HepG2 (cell line): Measurements from ENCODE around the gene ABT1. TPM values are rescaled to one million over a fixed set of nuclear protein-coding genes. Genes with fewer than 3 reads are reported as not detected.
A peak's percentile ranks its signal among the peaks of the same experiment; 100 is the strongest.

Source experiments
- ELF3 ChIP-seq: IDR thresholded peaks from 2 replicates; pipeline ENCODE4 v1.6.1; 2016; ENCODE audit warnings: missing genetic modification reagents, missing compliant biosample characterization
- EP300 ChIP-seq, 3 experiments: sonication (generic) in 1 of 3; formaldehyde crosslinking in 1 of 3; IDR thresholded peaks; 2 replicates each; pipeline versions ENCODE4 v1.5.1 to v1.6.1; 2011 to 2020; ENCODE audit warnings: low read depth in 2 of 3, low read length in 2 of 3, borderline replicate concordance in 1 of 3, improper control_type of control experiment in 1 of 3, mild to moderate bottlenecking in 1 of 3, missing genetic modification reagents in 1 of 3, moderate library complexity in 1 of 3
- ERF ChIP-seq: IDR thresholded peaks from 2 replicates; pipeline ENCODE4 v1.6.1; 2018; ENCODE audit warnings: missing biosample characterization, missing genetic modification reagents
- FOXK2 ChIP-seq: fragments of 450-650 bp; IDR thresholded peaks from 2 replicates; pipeline ENCODE4 v1.6.1; 2016
- PLRG1 ChIP-seq: fragments of 450-650 bp; conservative IDR thresholded peaks from 2 replicates; pipeline ENCODE4 v1.6.1; 2016
- RCOR2 ChIP-seq: IDR thresholded peaks from 2 replicates; pipeline ENCODE4 v1.6.1; 2016; ENCODE audit warnings: missing biosample characterization, missing genetic modification reagents
- SOX5 ChIP-seq: IDR thresholded peaks from 2 replicates; pipeline ENCODE4 v1.6.1; 2016; ENCODE audit warnings: borderline replicate concordance
- SYNCRIP ChIP-seq: fragments of 200-400 bp; formaldehyde crosslinking; IDR thresholded peaks from 2 replicates; pipeline ENCODE4 v1.6.1; 2018; ENCODE audit warnings: mild to moderate bottlenecking, low read depth, low read length; ENCODE audit not compliant: insufficient read depth
- TMF1 ChIP-seq: sonication (generic); formaldehyde crosslinking; IDR thresholded peaks from 2 replicates; pipeline ENCODE4 v1.8.1; 2022; ENCODE audit warnings: low read depth, missing genetic modification reagents
- U2AF1 ChIP-seq: fragments of 200-400 bp; formaldehyde crosslinking; optimal IDR thresholded peaks from 2 replicates; pipeline ENCODE3; 2017; ENCODE audit warnings: mild to moderate bottlenecking, low read depth, low read length
- ZBTB38 ChIP-seq: sonication (generic); formaldehyde crosslinking; IDR thresholded peaks from 2 replicates; pipeline ENCODE4 v1.5.1; 2020; ENCODE audit warnings: mild to moderate bottlenecking, missing genetic modification reagents
- ZBTB7B ChIP-seq: sonication (generic); formaldehyde crosslinking; IDR thresholded peaks from 2 replicates; pipeline ENCODE4 v1.4.0; 2020; ENCODE audit warnings: missing genetic modification reagents
- ZEB1 ChIP-seq: IDR thresholded peaks from 2 replicates; pipeline ENCODE4 v1.6.1; 2012; ENCODE audit warnings: mild to moderate bottlenecking, low read depth, inconsistent platforms; ENCODE audit not compliant: insufficient replicate concordance
- ZMYM4 ChIP-seq: sonication (generic); formaldehyde crosslinking; IDR thresholded peaks from 2 replicates; pipeline ENCODE4 v1.8.1; 2023; ENCODE audit warnings: mild to moderate bottlenecking, missing genetic modification reagents
- ZNF556 ChIP-seq: sonication (generic); formaldehyde crosslinking; IDR thresholded peaks from 2 replicates; pipeline ENCODE4 v1.4.0; 2020; ENCODE audit warnings: mild to moderate bottlenecking, missing genetic modification reagents, borderline replicate concordance
- ZNF567 ChIP-seq: sonication (generic); formaldehyde crosslinking; IDR thresholded peaks from 2 replicates; pipeline ENCODE4 v1.8.1; 2023; ENCODE audit warnings: mild to moderate bottlenecking, missing genetic modification reagents, borderline replicate concordance
- ZNF629 ChIP-seq: sonication (generic); formaldehyde crosslinking; conservative IDR thresholded peaks from 2 replicates; pipeline ENCODE4 v1.5.0; 2020; ENCODE audit warnings: missing genetic modification reagents
- ZNF773 ChIP-seq: sonication (generic); formaldehyde crosslinking; IDR thresholded peaks from 2 replicates; pipeline ENCODE4 v1.4.0; 2020; ENCODE audit warnings: missing genetic modification reagents, borderline replicate concordance
- ZNF839 ChIP-seq: sonication (generic); formaldehyde crosslinking; IDR thresholded peaks from 2 replicates; pipeline ENCODE4 v1.4.0; 2020; ENCODE audit warnings: missing genetic modification reagents, mild to moderate bottlenecking, borderline replicate concordance
- polyA plus RNA-seq, 8 experiments: library from polyadenylated mRNA; depleted of rRNA in 3 of 8; stranded (reverse) in 7 of 8; unstranded in 1 of 8; fragments of >200 nt; fragmentation: Illumina TruSeq in 4 of 8; extraction: Trizol in 4 of 8; gene quantifications; 2 replicates each; pipeline versions ENCODE4 v1.2.1 to v1.2.3, GENCODE V29; 2011 to 2016; ENCODE audit warnings: low read depth in 4 of 8, missing spikeins in 1 of 8, mixed read lengths in 1 of 8; ENCODE audit not compliant: insufficient read depth in 1 of 8
- total RNA-seq, 5 experiments: library from RNA; depleted of rRNA; stranded (reverse); fragments of >200 nt; fragmentation: Illumina TruSeq; extraction: Trizol; gene quantifications; 2 replicates each; pipeline ENCODE4 v1.2.3, GENCODE V29; 2016; ENCODE audit warnings: low read depth in 1 of 5
- TF ChIP-seq, protein P1 (sequence below): IDR thresholded peaks from 2 replicates; pipeline ENCODE4 v1.6.1; 2016; ENCODE audit warnings: low read depth
- TF ChIP-seq, protein P2 (sequence below): IDR thresholded peaks from 2 replicates; pipeline ENCODE4 v1.6.1; 2016; ENCODE audit warnings: missing compliant biosample characterization, missing genetic modification reagents, borderline replicate concordance
- TF ChIP-seq, protein P3 (sequence below): sonication (generic); formaldehyde crosslinking; IDR thresholded peaks from 2 replicates; pipeline ENCODE4 v1.5.1; 2020; ENCODE audit warnings: mild to moderate bottlenecking, missing genetic modification reagents
- TF ChIP-seq, protein P4 (sequence below): sonication (generic); formaldehyde crosslinking; IDR thresholded peaks from 2 replicates; pipeline ENCODE4 v1.5.0; 2020; ENCODE audit warnings: missing genetic modification reagents, mild to moderate bottlenecking, borderline replicate concordance

ABT1 gene
- total and polyA plus RNA-seq, 2 of the 13 experiments (the other 11 are each of a cell fraction or from before 2014, with no cell fraction given), result 38.4 TPM

DNA sequence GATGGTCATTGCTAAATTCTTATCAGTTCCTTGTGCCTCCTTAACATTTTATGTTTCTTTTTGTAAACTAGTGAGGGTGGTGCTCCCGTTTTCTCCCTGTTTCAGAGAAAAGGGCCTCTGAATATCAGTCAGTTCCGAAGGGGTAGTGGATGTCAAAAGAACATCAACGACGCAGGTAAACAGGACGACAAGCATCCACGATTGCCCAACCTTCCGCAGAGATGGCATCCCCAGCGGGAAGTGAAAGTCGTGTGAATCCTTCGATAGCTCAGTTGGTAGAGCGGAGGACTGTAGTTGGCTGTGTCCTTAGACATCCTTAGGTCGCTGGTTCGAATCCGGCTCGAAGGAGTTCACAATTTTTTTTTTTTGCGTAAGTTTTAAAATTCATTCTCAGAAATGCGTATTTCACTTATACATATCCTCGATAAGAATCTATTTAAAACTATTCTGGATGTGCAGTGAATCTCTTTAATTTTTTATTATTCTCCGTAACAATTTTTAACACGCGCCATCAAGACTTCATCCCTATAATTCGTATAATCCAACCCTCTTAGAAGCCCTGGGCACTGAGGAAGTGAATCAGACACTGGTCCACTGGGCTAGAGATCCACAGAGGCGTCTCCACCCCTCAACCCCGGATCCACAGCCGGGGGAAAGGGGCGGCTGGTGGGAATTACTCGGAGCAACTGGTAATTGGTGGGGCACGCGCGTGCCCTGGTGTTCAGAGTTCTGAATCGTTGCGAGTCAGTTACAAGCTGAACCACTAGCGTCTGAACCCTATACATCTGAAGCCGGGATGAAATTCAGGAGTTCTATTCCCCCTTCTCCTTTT is 27.9 kb upstream of the ABT1 start (continued):
- TF ChIP-seq, protein P1, sequence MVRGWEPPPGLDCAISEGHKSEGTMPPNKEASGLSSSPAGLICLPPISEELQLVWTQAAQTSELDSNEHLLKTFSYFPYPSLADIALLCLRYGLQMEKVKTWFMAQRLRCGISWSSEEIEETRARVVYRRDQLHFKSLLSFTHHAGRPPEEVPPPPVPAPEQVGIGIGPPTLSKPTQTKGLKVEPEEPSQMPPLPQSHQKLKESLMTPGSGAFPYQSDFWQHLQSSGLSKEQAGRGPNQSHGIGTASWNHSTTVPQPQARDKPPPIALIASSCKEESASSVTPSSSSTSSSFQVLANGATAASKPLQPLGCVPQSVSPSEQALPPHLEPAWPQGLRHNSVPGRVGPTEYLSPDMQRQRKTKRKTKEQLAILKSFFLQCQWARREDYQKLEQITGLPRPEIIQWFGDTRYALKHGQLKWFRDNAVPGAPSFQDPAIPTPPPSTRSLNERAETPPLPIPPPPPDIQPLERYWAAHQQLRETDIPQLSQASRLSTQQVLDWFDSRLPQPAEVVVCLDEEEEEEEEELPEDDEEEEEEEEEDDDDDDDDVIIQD (CRISPR knock-in tag), result 0 out of 2 replicates have a peak, but pooled peaks have one; percentile 65
- TF ChIP-seq ZMYM4 (CRISPR knock-in tag) (peak; percentile 65), TMF1 (CRISPR knock-in tag) (no peak), ZNF773 (CRISPR knock-in tag) (no peak), ZNF839 (CRISPR knock-in tag) (no peak), EP300 (IDR thresholded peaks at IDR 0.05; ENCODE audit: low read depth in 2 of 2, low read length in 2 of 2) (0 out of 4 replicates have a peak, but pooled peaks of 1 of the 2 experiments have one; percentile 5), EP300 (CRISPR knock-in tag; IDR thresholded peaks at IDR 0.05; ENCODE audit: borderline replicate concordance) (peak; percentile 48; the same call in 1 of the 2 replicates), FOXK2 (peak; percentile 95), RCOR2 (CRISPR knock-in tag) (peak; percentile 91), ZNF567 (no peak), ELF3 (CRISPR knock-in tag) (peak; percentile 87), U2AF1 (no peak), ERF (CRISPR knock-in tag) (peak; percentile 98), PLRG1 (no peak), ZBTB38 (CRISPR knock-in tag) (peak; percentile 36; the same call in 1 of the 2 replicates), ZEB1 (peak; percentile 59), ZBTB7B (CRISPR knock-in tag) (peak; percentile 22; the same call in 1 of the 2 replicates), ZNF629 (CRISPR knock-in tag) (peak; percentile 61), ZNF556 (CRISPR knock-in tag) (no peak), SOX5 (peak; percentile 76; the same call in 1 of the 2 replicates), SYNCRIP (no peak)
- TF ChIP-seq, protein P2, sequence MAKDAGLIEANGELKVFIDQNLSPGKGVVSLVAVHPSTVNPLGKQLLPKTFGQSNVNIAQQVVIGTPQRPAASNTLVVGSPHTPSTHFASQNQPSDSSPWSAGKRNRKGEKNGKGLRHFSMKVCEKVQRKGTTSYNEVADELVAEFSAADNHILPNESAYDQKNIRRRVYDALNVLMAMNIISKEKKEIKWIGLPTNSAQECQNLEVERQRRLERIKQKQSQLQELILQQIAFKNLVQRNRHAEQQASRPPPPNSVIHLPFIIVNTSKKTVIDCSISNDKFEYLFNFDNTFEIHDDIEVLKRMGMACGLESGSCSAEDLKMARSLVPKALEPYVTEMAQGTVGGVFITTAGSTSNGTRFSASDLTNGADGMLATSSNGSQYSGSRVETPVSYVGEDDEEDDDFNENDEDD (CRISPR knock-in tag), result peak; percentile 63; the same call in 1 of the 2 replicates
- TF ChIP-seq, protein P3, sequence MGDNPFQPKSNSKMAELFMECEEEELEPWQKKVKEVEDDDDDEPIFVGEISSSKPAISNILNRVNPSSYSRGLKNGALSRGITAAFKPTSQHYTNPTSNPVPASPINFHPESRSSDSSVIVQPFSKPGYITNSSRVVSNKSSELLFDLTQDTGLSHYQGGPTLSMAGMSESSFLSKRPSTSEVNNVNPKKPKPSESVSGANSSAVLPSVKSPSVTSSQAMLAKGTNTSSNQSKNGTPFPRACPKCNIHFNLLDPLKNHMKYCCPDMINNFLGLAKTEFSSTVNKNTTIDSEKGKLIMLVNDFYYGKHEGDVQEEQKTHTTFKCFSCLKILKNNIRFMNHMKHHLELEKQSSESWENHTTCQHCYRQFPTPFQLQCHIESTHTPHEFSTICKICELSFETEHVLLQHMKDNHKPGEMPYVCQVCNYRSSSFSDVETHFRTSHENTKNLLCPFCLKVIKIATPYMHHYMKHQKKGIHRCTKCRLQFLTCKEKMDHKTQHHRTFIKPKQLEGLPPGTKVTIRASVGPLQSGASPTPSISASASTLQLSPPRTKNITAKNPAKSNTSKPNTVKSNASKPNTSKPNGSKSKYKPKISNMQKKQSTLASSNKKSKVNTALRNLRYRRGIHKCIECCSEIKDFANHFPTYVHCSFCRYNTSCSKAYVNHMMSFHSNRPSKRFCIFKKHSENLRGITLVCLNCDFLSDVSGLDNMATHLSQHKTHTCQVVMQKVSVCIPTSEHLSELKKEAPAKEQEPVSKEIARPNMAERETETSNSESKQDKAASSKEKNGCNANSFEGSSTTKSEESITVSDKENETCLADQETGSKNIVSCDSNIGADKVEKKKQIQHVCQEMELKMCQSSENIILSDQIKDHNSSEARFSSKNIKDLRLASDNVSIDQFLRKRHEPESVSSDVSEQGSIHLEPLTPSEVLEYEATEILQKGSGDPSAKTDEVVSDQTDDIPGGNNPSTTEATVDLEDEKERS, result peak; percentile 81
- TF ChIP-seq, protein P4, sequence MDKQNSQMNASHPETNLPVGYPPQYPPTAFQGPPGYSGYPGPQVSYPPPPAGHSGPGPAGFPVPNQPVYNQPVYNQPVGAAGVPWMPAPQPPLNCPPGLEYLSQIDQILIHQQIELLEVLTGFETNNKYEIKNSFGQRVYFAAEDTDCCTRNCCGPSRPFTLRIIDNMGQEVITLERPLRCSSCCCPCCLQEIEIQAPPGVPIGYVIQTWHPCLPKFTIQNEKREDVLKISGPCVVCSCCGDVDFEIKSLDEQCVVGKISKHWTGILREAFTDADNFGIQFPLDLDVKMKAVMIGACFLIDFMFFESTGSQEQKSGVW (CRISPR knock-in tag), result no peak
